Measurements from ENCODE around the gene INPP5A. TPM values are rescaled to one million over a fixed set of nuclear protein-coding genes. Genes with fewer than 3 reads are reported as not detected.
A peak's percentile ranks its signal among the peaks of the same experiment; 100 is the strongest.

INPP5A gene
- polyA plus RNA-seq, 1 donor: 51.2 TPM

- DNase-seq (ENCODE audit: low read depth): no peak
These were observed 41.7 kb downstream of the INPP5A start for GRCh38 chr10:132579027-132579859.

GRCh38 chr10:132580143-132580542 is 42.6 kb downstream of the INPP5A start:
- DNase-seq (ENCODE audit: low read depth): no peak

GRCh38 chr10:132580617-132581016 is 43.0 kb downstream of the INPP5A start:
- no peak for DNase-seq (ENCODE audit: low read depth)

GRCh38 chr10:132582137-132582536 is 44.5 kb downstream of the INPP5A start:
- no peak for DNase-seq (ENCODE audit: low read depth)

GRCh38 chr10:132582771-132583170 is 45.2 kb downstream of the INPP5A start:
- no peak for DNase-seq (ENCODE audit: low read depth)

GRCh38 chr10:132583456-132583855 is 45.9 kb downstream of the INPP5A start:
- no peak for DNase-seq (ENCODE audit: low read depth)

- no peak for DNase-seq (ENCODE audit: low read depth)
These were observed 46.5 kb downstream of the INPP5A start for GRCh38 chr10:132584081-132584480.

- DNase-seq (ENCODE audit: low read depth): no peak
These were observed 48.4 kb downstream of the INPP5A start for GRCh38 chr10:132585732-132586722.

GRCh38 chr10:132586739-132587138 is 49.2 kb downstream of the INPP5A start:
- DNase-seq (ENCODE audit: low read depth): no peak

- no peak for DNase-seq (ENCODE audit: low read depth)
These were observed 49.6 kb downstream of the INPP5A start for GRCh38 chr10:132587175-132587574.

- DNase-seq (ENCODE audit: low read depth): peak; percentile 60
These were observed 50.9 kb downstream of the INPP5A start for GRCh38 chr10:132588301-132589013.

- no peak for DNase-seq (ENCODE audit: low read depth)
These were observed 51.4 kb downstream of the INPP5A start for GRCh38 chr10:132589015-132589414.

GRCh38 chr10:132589681-132590080 is 52.1 kb downstream of the INPP5A start:
- no peak for DNase-seq (ENCODE audit: low read depth)

- no peak for DNase-seq (ENCODE audit: low read depth)
These were observed 52.6 kb downstream of the INPP5A start for GRCh38 chr10:132590094-132590751.

- no peak for DNase-seq (ENCODE audit: low read depth)
These were observed 53.1 kb downstream of the INPP5A start for GRCh38 chr10:132590752-132591121.

GRCh38 chr10:132591166-132591971 is 53.8 kb downstream of the INPP5A start:
- DNase-seq (ENCODE audit: low read depth): no peak

- DNase-seq (ENCODE audit: low read depth): no peak
These were observed 55.3 kb downstream of the INPP5A start for GRCh38 chr10:132592790-132593383.

GRCh38 chr10:132593389-132593788 is 55.8 kb downstream of the INPP5A start:
- no peak for DNase-seq (ENCODE audit: low read depth)

- no peak for DNase-seq (ENCODE audit: low read depth)
These were observed 56.6 kb downstream of the INPP5A start for GRCh38 chr10:132593900-132594876.
